Stimulated activated memory B cell treated with anti-CD40 and anti-IgM and Interleukin-4, amounts not matched to agents 10 μg/mL and 1 μg/mL and 100 μg/mL, for 72 hours (primary cell): ENCODE results near the gene FHL2.

Experiments
- ATAC-seq: fragments of 150-1000 bp; cut with Tn5 transposase; 2 replicates; pipeline ENCODE4 v1.10.0; 2021
- H3K27ac Mint-ChIP-seq: one replicate; pipeline ENCODE4 v1.8.0; 2022; ENCODE audit warnings: mild to moderate bottlenecking, mixed read lengths
- H3K27me3 Mint-ChIP-seq: one replicate; pipeline ENCODE4 v1.8.0; 2022; ENCODE audit warnings: mixed read lengths
- H3K36me3 Mint-ChIP-seq: one replicate; pipeline ENCODE4 v1.8.0; 2022; ENCODE audit warnings: mixed read lengths
- H3K4me1 Mint-ChIP-seq: one replicate; pipeline ENCODE4 v1.8.0; 2022; ENCODE audit warnings: mixed read lengths
- H3K4me3 Mint-ChIP-seq: one replicate; pipeline ENCODE4 v1.8.0; 2022; ENCODE audit warnings: mild to moderate bottlenecking, moderate library complexity, mixed read lengths
- H3K9me3 Mint-ChIP-seq: one replicate; pipeline ENCODE4 v1.8.0; 2022; ENCODE audit warnings: mixed read lengths

Gene FHL2

DNA sequence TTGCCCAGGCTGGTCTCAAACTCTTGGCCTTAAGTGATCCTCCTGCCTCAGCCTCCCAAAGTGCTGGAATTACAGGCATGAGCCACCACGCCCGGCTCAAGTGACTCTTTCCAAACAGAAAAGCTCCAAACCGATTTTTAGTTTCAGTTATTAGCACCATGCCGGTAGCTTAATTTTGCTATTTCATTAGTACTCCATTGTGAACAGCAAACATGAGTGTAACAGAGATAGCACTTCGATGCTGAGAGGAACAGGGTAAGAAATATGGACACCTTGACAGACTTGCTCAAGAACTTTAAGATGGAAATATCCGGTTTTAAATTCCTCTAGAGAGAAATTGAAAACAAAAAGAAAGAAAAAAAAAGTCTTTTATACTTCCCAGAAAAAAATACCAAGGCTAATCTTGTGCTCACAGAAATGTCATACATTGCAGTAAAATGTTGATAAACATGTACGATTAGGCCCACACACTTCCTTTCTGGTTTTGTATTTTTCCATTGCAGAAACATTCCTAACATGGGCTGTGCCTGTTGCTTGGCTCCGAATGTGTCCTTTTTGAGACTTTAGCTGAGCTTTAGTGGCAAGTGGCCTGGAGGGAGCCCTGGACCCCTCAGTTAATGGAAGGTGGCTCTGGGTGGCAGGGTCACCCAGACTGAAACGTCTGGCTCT lies 18.3 kb downstream of the FHL2 start:
- H3K27ac Mint-ChIP-seq: no peak overlapping the region
- ATAC-seq: no peak
- no peaks in the 10 kb centered on the region for H3K4me1 Mint-ChIP-seq

DNA sequence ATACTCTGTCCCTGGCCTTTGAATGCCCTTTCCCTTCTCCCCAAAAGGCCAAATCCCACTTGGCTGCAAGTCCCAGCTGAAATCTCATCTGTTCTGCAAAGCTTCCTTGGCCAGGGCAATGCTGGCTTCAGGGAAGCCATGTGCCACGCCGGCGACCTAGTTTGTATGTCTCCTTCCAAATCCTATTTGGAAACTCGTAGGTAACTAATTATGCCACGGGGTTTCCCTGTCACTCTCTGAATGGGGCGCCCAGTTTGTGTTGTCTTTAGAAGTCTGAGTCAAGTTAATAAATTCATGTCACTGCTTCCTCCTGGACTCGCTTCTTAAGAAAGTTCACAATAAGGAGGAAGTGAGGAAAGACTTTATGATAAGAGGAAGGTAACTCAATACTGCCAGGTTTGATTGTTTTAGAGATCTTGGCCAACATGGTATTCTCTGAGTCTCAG lies 19.1 kb downstream of the FHL2 start:
- no peak overlapping the region for H3K27ac Mint-ChIP-seq
- no peaks in the 10 kb centered on the region for H3K4me1 Mint-ChIP-seq
- ATAC-seq: no peak
- no peaks in the 10 kb centered on the region for H3K9me3 Mint-ChIP-seq
- H3K36me3 Mint-ChIP-seq: no peaks in the 10 kb centered on the region
- no peak overlapping the region for H3K4me3 Mint-ChIP-seq
- H3K27me3 Mint-ChIP-seq: no peaks in the 10 kb centered on the region

More for the DNA sequence above, 18.3 kb downstream of the FHL2 start:
- Mint-ChIP-seq H3K36me3 (no peaks in the 10 kb centered on the region), H3K4me3 (no peak overlapping the region), H3K9me3 (no peaks in the 10 kb centered on the region), H3K27me3 (no peaks in the 10 kb centered on the region)

DNA sequence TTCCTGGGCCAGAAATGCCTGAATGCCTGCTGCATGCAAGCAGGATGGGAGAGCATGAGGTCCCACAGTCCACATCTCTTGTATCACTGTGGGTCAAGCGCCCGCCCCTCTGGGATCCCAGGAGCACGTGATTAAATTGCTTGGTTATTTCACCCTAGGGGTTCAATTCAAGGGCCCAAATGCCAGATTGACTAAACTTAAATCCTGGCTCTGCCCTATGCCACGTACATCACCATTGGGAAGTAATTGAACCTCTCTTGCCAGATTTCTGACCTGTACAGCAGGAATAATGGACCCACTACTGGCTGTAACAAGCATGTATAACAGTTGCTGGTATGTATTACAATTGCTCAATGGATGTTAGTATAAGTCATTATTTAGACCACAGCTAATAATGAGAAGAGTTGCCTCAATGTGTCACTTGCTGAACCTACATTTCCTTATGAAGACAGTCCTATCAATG lies 19.9 kb downstream of the FHL2 start:
- H3K27me3 Mint-ChIP-seq: no peaks in the 10 kb centered on the region
- ATAC-seq: no peak
- no peaks in the 10 kb centered on the region for H3K4me1 Mint-ChIP-seq
- H3K36me3 Mint-ChIP-seq: no peaks in the 10 kb centered on the region
- H3K4me3 Mint-ChIP-seq: no peak overlapping the region
- H3K9me3 Mint-ChIP-seq: no peaks in the 10 kb centered on the region
- H3K27ac Mint-ChIP-seq: no peak overlapping the region

- no peak for ATAC-seq
- no peak overlapping the region for H3K4me3 Mint-ChIP-seq
- H3K36me3 Mint-ChIP-seq: no peaks in the 10 kb centered on the region
- H3K27me3 Mint-ChIP-seq: no peaks in the 10 kb centered on the region
- no peak overlapping the region for H3K27ac Mint-ChIP-seq
- H3K4me1 Mint-ChIP-seq: no peaks in the 10 kb centered on the region
- no peaks in the 10 kb centered on the region for H3K9me3 Mint-ChIP-seq
Measured at GRCh38 chr2:105378276-105378840, 20.5 kb downstream of the FHL2 start.

GRCh38 chr2:105377871-105378270 lies 21.0 kb downstream of the FHL2 start:
- Mint-ChIP-seq H3K4me1 (no peaks in the 10 kb centered on the region), H3K27ac (no peak overlapping the region), H3K4me3 (no peak overlapping the region), H3K9me3 (no peaks in the 10 kb centered on the region), H3K36me3 (no peaks in the 10 kb centered on the region), H3K27me3 (no peaks in the 10 kb centered on the region)
- ATAC-seq: no peak

GRCh38 chr2:105376789-105377240 lies 22.0 kb downstream of the FHL2 start:
- no peaks in the 10 kb centered on the region for H3K27me3 Mint-ChIP-seq
- no peak overlapping the region for H3K27ac Mint-ChIP-seq
- no peaks in the 10 kb centered on the region for H3K36me3 Mint-ChIP-seq
- no peak for ATAC-seq
- no peak overlapping the region for H3K4me3 Mint-ChIP-seq
- H3K9me3 Mint-ChIP-seq: no peaks in the 10 kb centered on the region
- no peaks in the 10 kb centered on the region for H3K4me1 Mint-ChIP-seq

GRCh38 chr2:105376010-105376409 lies 22.8 kb downstream of the FHL2 start:
- no peaks in the 10 kb centered on the region for H3K27me3 Mint-ChIP-seq
- H3K27ac Mint-ChIP-seq: no peak overlapping the region
- H3K9me3 Mint-ChIP-seq: no peaks in the 10 kb centered on the region

DNA sequence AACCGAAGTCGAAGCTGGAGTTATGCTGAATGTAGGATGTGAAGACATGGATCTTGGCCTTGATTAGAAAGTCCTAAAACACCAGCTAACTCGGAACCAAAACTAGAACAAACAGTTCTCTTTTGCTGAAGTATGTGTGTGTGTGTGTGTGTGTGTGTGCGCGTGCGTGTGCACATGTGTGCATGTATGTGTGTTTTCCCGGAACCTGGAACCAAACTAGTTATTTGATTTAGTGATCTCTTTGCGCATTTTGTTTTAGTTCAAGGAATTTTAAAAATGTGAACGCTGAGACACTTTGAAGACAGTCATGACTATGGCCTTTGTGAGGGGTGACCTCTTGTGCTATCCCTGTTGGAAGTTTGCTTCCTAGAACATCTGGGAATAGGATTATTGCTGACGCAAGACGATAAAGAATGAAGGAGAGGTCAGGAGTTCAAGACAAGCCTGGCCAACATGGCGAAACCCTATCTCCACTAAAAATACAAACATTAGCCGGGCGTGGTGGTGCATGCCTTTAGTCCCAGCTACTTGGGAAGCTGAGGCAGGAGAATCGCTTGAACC lies 23.8 kb downstream of the FHL2 start:
- no peaks in the 10 kb centered on the region for H3K36me3 Mint-ChIP-seq
- no peak overlapping the region for H3K4me3 Mint-ChIP-seq
- peaks cover 2% of the 10 kb centered on the region for H3K4me1 Mint-ChIP-seq
- no peaks in the 10 kb centered on the region for H3K9me3 Mint-ChIP-seq
- ATAC-seq: no peak
- no peak overlapping the region for H3K27ac Mint-ChIP-seq
- no peaks in the 10 kb centered on the region for H3K27me3 Mint-ChIP-seq

More at GRCh38 chr2:105376010-105376409, 22.8 kb downstream of the FHL2 start:
- no peak overlapping the region for H3K4me3 Mint-ChIP-seq
- no peaks in the 10 kb centered on the region for H3K36me3 Mint-ChIP-seq
- H3K4me1 Mint-ChIP-seq: no peaks in the 10 kb centered on the region
- no peak for ATAC-seq

- no peak for ATAC-seq
Measured at GRCh38 chr2:105373895-105374401, 24.9 kb downstream of the FHL2 start.

DNA sequence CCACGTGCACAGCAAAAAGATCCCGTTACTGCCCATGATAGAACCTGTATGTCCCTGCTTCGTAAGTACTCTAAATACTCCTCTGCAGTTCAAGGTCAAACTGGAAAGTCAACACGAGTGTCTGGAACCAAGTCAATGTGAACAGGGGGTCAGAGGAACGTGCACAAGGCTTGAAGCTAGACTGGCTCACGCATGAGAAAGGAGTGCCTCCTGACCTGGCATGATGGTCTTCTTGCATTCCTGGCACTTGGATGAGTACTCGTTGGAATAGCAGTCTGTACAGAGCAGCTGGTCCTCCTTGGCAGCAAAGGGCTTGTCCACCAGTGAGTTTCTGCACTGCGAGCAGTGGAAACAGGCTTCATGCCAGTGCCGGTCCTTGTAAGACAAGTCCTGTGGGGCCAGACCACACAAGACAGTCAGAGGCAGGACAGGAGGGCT lies 25.5 kb downstream of the FHL2 start:
- no peaks in the 10 kb centered on the region for H3K9me3 Mint-ChIP-seq
- no peak overlapping the region for H3K4me3 Mint-ChIP-seq
- no peaks in the 10 kb centered on the region for H3K36me3 Mint-ChIP-seq
- no peak overlapping the region for H3K27ac Mint-ChIP-seq
- peaks cover 9% of the 10 kb centered on the region for H3K4me1 Mint-ChIP-seq
- H3K27me3 Mint-ChIP-seq: no peaks in the 10 kb centered on the region
- no peak for ATAC-seq

More at GRCh38 chr2:105373895-105374401, 24.9 kb downstream of the FHL2 start:
- Mint-ChIP-seq H3K36me3 (no peaks in the 10 kb centered on the region), H3K4me1 (peaks cover 9% of the 10 kb centered on the region), H3K4me3 (no peak overlapping the region), H3K27me3 (no peaks in the 10 kb centered on the region), H3K9me3 (no peaks in the 10 kb centered on the region), H3K27ac (no peak overlapping the region)

DNA sequence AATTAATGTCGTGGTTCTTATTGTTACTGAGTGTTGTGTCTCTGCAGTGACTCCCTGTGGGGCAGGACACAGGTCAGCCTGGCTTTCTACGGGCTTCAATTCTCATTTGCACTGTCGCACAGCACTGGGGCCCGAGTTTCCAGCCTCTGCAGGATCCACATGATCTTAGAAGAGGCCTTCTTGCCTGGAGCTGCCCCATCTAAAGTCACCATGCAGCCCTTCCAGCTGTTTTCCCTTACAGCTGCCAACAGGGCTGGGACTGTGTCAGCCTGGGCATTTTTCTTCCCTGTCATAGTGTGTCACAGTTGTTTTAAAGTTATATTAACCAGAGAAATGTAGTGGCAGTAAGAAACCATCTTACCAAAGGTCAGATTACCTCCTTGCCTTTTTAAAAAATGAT lies 27.0 kb downstream of the FHL2 start:
- ATAC-seq: no peak

DNA sequence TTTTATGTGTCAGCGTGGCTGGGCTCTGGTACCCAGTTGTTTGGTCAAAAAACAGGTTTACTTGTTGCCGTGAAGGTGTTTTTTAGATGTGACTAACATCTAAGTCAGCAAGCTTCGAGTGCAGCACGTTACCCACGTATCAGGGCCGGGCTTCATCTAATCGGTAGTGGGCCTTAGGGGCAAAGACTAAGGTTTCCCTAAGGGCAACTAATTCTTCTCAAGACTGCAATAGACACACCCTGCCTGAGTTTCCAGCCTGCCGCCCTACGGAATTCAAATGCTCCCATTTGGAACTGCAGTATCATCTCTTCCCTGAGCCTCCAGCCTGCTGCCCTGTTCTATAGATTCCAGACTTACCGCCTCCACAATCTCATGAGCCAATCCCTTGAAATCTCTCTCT lies 27.7 kb downstream of the FHL2 start:
- peaks cover 9% of the 10 kb centered on the region for H3K4me1 Mint-ChIP-seq
- no peak for ATAC-seq
- H3K27me3 Mint-ChIP-seq: no peaks in the 10 kb centered on the region
- no peaks in the 10 kb centered on the region for H3K36me3 Mint-ChIP-seq
- no peak overlapping the region for H3K27ac Mint-ChIP-seq
- no peaks in the 10 kb centered on the region for H3K9me3 Mint-ChIP-seq
- no peak overlapping the region for H3K4me3 Mint-ChIP-seq

More for the DNA sequence above, 27.0 kb downstream of the FHL2 start:
- no peaks in the 10 kb centered on the region for H3K27me3 Mint-ChIP-seq
- no peak overlapping the region for H3K4me3 Mint-ChIP-seq
- no peaks in the 10 kb centered on the region for H3K36me3 Mint-ChIP-seq
- no peaks in the 10 kb centered on the region for H3K9me3 Mint-ChIP-seq
- no peak overlapping the region for H3K27ac Mint-ChIP-seq
- peaks cover 9% of the 10 kb centered on the region for H3K4me1 Mint-ChIP-seq

GRCh38 chr2:105369777-105370690 lies 28.8 kb downstream of the FHL2 start:
- peak overlapping the region; percentile 57 for H3K4me3 Mint-ChIP-seq
- no peaks in the 10 kb centered on the region for H3K27me3 Mint-ChIP-seq
- no peaks in the 10 kb centered on the region for H3K36me3 Mint-ChIP-seq
- peaks cover 9% of the 10 kb centered on the region for H3K4me1 Mint-ChIP-seq
- H3K27ac Mint-ChIP-seq: peak overlapping the region; percentile 33
- H3K9me3 Mint-ChIP-seq: no peaks in the 10 kb centered on the region
- ATAC-seq: peak; percentile 91

DNA sequence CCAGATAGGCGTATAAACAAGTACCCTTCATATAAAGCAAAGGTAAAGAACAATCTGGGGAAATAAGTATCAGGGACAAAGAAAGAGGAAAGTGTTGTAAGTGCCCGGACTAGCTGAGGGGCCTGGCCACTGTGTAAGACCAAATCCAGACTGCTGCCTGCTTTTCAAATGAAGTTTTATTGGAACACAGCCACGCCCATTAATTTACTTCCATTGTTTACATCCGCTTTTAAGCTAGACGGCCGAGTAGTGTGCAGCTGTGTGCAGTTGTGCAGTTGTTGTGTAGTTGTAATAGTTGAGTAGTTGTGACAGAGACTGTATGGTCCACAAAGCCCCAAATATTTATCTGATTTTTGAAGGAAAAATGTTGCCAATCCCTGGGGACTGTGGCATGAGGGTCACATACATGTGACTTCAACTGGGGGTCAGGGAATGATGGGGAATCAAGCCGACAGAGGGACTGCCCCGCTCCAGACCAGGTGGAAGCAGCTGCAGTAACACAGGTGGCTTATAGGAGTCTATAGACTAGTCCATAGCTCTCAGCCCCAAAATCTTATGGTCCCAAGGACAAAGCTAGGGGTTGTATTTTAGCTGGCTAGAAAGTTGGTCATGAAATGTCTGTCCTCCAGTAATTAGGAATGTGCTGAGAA lies 30.0 kb downstream of the FHL2 start:
- H3K4me1 Mint-ChIP-seq: peaks cover 9% of the 10 kb centered on the region
- H3K27ac Mint-ChIP-seq: no peak overlapping the region
- no peak for ATAC-seq
- no peak overlapping the region for H3K4me3 Mint-ChIP-seq
- H3K36me3 Mint-ChIP-seq: no peaks in the 10 kb centered on the region
- H3K27me3 Mint-ChIP-seq: no peaks in the 10 kb centered on the region
- no peaks in the 10 kb centered on the region for H3K9me3 Mint-ChIP-seq
